Fibroblast of lung (primary cell): ENCODE data around the gene SHISA4. TPM values are rescaled to one million over a fixed set of nuclear protein-coding genes. Genes with fewer than 3 reads are reported as not detected.
A peak's percentile ranks its signal among the peaks of the same experiment; 100 is the strongest.

Experiments
- DNase-seq, 2 donors: peaks; one replicate each; pipeline versions ENCODE4 v3.0.0 to v3.0.0-alpha.2; 2010; ENCODE audit warnings: low read depth in 2 of 2
- H2AFZ ChIP-seq: 2 replicates; pipeline ENCODE4 v1.5.1; 2012; ENCODE audit warnings: low read length, control low read depth, inconsistent platforms
- H3K27ac ChIP-seq: 2 replicates; pipeline ENCODE4 v1.5.1; 2011; ENCODE audit warnings: low read length, control low read depth; ENCODE audit not compliant: insufficient read depth
- H3K27me3 ChIP-seq: 2 replicates; pipeline ENCODE4 v1.5.1; 2011; ENCODE audit warnings: mild to moderate bottlenecking, low read length; ENCODE audit not compliant: control insufficient read depth, insufficient read depth
- H3K36me3 ChIP-seq: 2 replicates; pipeline ENCODE4 v1.5.1; 2011; ENCODE audit warnings: low read length; ENCODE audit not compliant: control insufficient read depth, insufficient read depth
- H3K4me1 ChIP-seq: 2 replicates; pipeline ENCODE4 v1.5.1; 2011; ENCODE audit warnings: low read length; ENCODE audit not compliant: control insufficient read depth, insufficient read depth; ENCODE audit errors: extremely low read depth
- H3K4me2 ChIP-seq: 2 replicates; pipeline ENCODE4 v1.5.1; 2011; ENCODE audit warnings: low read length, control low read depth; ENCODE audit not compliant: insufficient read depth; ENCODE audit errors: extremely low read depth
- H3K4me3 ChIP-seq, 4 experiments: fragments of 200-600 bp in 1 of 4; sonication (generic) in 1 of 4; replicated peaks in 1 of 4; 2 replicates each; pipeline ENCODE4 v1.5.1; 2011 to 2016; ENCODE audit warnings: low read length in 4 of 4, low read depth in 3 of 4, mild to moderate bottlenecking in 3 of 4, control low read depth in 2 of 4, inconsistent platforms in 1 of 4, mixed read lengths in 1 of 4; ENCODE audit not compliant: insufficient read depth in 1 of 4; ENCODE audit errors: control extremely low read depth in 1 of 4
- H3K79me2 ChIP-seq: 2 replicates; pipeline ENCODE4 v1.5.1; 2012; ENCODE audit warnings: mild to moderate bottlenecking, low read length, inconsistent platforms; ENCODE audit not compliant: control insufficient read depth, insufficient read depth
- H3K9ac ChIP-seq: 2 replicates; pipeline ENCODE4 v1.5.1; 2011; ENCODE audit warnings: mild to moderate bottlenecking, low read length, control low read depth; ENCODE audit not compliant: insufficient read depth
- H3K9me3 ChIP-seq: 2 replicates; pipeline ENCODE4 v1.5.1; 2012; ENCODE audit warnings: low read depth, low read length; ENCODE audit not compliant: control insufficient read depth, insufficient read depth
- H4K20me1 ChIP-seq: 2 replicates; pipeline ENCODE4 v1.5.1; 2011; ENCODE audit warnings: low read length; ENCODE audit not compliant: control insufficient read depth, insufficient read depth; ENCODE audit errors: extremely low read depth
- CTCF ChIP-seq, 2 donors: IDR thresholded peaks in 1 of 2; conservative IDR thresholded peaks in 1 of 2; 1 replicate in 1 of 2; 2 replicates in 1 of 2; pipeline ENCODE4 v1.5.1; 2011 to 2012; ENCODE audit warnings: low read length in 2 of 2, control low read depth in 1 of 2, inconsistent platforms in 1 of 2, low read depth in 1 of 2, mild to moderate bottlenecking in 1 of 2
- EZH2 ChIP-seq: IDR thresholded peaks from 2 replicates; pipeline ENCODE4 v1.5.1; 2012; ENCODE audit warnings: low read length, control low read depth, mild to moderate bottlenecking; ENCODE audit errors: missing control alignments
- polyA plus RNA-seq, 2 donors: library from polyadenylated mRNA; depleted of rRNA in 1 of 2; stranded (reverse) in 1 of 2; unstranded in 1 of 2; fragments of >200 nt; gene quantifications; 2 replicates each; pipeline ENCODE4 v1.2.1, GENCODE V29; 2011 to 2012; ENCODE audit warnings: missing spikeins in 1 of 2
- total RNA-seq: library from RNA; depleted of rRNA; stranded (reverse); fragments of >200 nt; gene quantifications from 2 replicates; pipeline ENCODE4 v1.2.1, GENCODE V29; 2014

Gene SHISA4
- total and polyA plus RNA-seq, 2 donors (not counting 1 experiment from before 2014, with no cell fraction given), result 19.0 to 27.1 TPM

DNA sequence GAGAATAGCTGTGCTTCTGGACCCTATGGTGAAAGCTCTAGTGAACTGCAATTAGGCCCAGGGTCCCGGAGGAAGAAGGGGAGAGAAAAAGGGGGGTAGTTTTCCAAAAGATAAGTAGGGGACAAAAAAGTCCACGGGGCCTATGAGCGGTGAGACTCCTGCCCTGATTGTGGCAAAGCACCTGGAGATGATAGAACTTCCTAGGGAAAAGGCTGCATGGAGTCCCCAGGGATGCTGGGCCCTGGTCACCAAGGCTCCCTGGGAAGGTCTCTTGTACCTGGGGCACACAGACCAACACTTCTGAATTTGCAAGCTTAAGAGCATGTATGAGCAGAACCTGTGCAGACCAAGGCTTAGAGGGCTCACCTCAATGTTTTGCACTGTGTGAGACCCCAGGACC, 5.4 kb upstream of the SHISA4 start:
- H3K4me3 ChIP-seq, result no peak overlapping the region
- H3K9ac ChIP-seq, result no peak overlapping the region
- H3K27me3 ChIP-seq, result no peaks in the 10 kb centered on the region
- no peak overlapping the region for H2AFZ ChIP-seq
- DNase-seq, result no peak
- H3K79me2 ChIP-seq, result no peaks in the 10 kb centered on the region
- H3K4me2 ChIP-seq, result peak overlapping the region; percentile 20
- H4K20me1 ChIP-seq, result no peaks in the 10 kb centered on the region
- H3K4me1 ChIP-seq, result peaks cover 28% of the 10 kb centered on the region
- no peaks in the 10 kb centered on the region for H3K36me3 ChIP-seq
- TF ChIP-seq EZH2 (no peak), CTCF (conservative IDR thresholded peaks at IDR 0.05 in 1 of 2, IDR thresholded peaks at IDR 0.05 in 1 of 2; ENCODE audit: low read depth in 1 of 2, low read length in 2 of 2) (no peak)
- H3K9me3 ChIP-seq, result no peaks in the 10 kb centered on the region
- no peak overlapping the region for H3K27ac ChIP-seq

DNA sequence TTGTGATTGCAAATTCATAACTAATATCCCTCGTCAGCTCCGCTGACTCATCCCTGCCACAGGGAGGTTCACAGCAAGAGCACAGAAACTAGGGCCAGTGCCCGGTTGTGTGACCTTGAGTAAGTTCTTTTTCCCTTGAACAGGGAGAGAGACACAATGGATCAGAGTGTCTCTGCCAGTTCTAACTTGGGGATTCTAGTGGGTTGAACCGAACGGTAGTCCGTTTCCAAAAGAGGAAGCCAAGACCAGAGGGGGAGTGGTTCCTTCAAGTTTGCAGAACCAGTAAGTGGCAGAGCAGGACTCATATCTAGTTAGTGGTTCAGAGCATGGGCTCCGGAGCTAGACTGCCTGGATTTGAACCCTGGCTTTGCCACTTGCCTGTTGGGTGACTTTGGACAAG, 4.9 kb upstream of the SHISA4 start:
- no peak overlapping the region for H3K9ac ChIP-seq
- peak overlapping the region; percentile 20 for H3K4me2 ChIP-seq
- no peaks in the 10 kb centered on the region for H3K9me3 ChIP-seq
- no peaks in the 10 kb centered on the region for H3K79me2 ChIP-seq
- H3K36me3 ChIP-seq, result no peaks in the 10 kb centered on the region
- TF ChIP-seq EZH2 (no peak), CTCF (conservative IDR thresholded peaks at IDR 0.05 in 1 of 2, IDR thresholded peaks at IDR 0.05 in 1 of 2; ENCODE audit: low read depth in 1 of 2, low read length in 2 of 2) (no peak)
- H3K4me3 ChIP-seq, result no peak overlapping the region
- no peaks in the 10 kb centered on the region for H3K27me3 ChIP-seq
- no peak overlapping the region for H3K27ac ChIP-seq
- DNase-seq, result peak; percentile 60 to 65
- H4K20me1 ChIP-seq, result no peaks in the 10 kb centered on the region
- H3K4me1 ChIP-seq, result peaks cover 28% of the 10 kb centered on the region
- H2AFZ ChIP-seq, result no peak overlapping the region

- no peak for DNase-seq
- no peak overlapping the region for H3K27ac ChIP-seq
- no peak overlapping the region for H3K4me2 ChIP-seq
Measured at GRCh38 chr1:201884425-201884824, 4.3 kb upstream of the SHISA4 start.

More at GRCh38 chr1:201884425-201884824, 4.3 kb upstream of the SHISA4 start:
- TF ChIP-seq CTCF (conservative IDR thresholded peaks at IDR 0.05 in 1 of 2, IDR thresholded peaks at IDR 0.05 in 1 of 2; ENCODE audit: low read depth in 1 of 2, low read length in 2 of 2) (no peak), EZH2 (no peak)
- Histone ChIP-seq H3K27me3 (no peaks in the 10 kb centered on the region), H3K79me2 (no peaks in the 10 kb centered on the region), H2AFZ (no peak overlapping the region), H3K4me1 (peaks cover 28% of the 10 kb centered on the region), H3K36me3 (no peaks in the 10 kb centered on the region), H4K20me1 (no peaks in the 10 kb centered on the region), H3K4me3 (no peak overlapping the region), H3K9me3 (no peaks in the 10 kb centered on the region), H3K9ac (no peak overlapping the region)
